Mucosa of rectum (tissue), 2 donors: ENCODE measurements around the gene FILIP1L.

ENCODE experiments used
- H3K27ac ChIP-seq, 2 donors: one replicate each; pipeline ENCODE4 v1.7.0; 2013; ENCODE audit warnings: inconsistent platforms in 2 of 2, low read depth in 2 of 2, low read length in 2 of 2
- H3K27me3 ChIP-seq, 2 donors: one replicate each; pipeline ENCODE4 v1.7.0; 2013; ENCODE audit warnings: low read length in 2 of 2; ENCODE audit not compliant: control insufficient read depth in 2 of 2, insufficient read depth in 2 of 2
- H3K36me3 ChIP-seq, 2 donors: one replicate each; pipeline ENCODE4 v1.7.0; 2013; ENCODE audit warnings: low read length in 2 of 2; ENCODE audit not compliant: control insufficient read depth in 2 of 2, insufficient read depth in 2 of 2
- H3K4me1 ChIP-seq, 2 donors: one replicate each; pipeline ENCODE4 v1.7.0; 2013; ENCODE audit warnings: low read length in 2 of 2, mild to moderate bottlenecking in 1 of 2; ENCODE audit not compliant: control insufficient read depth in 2 of 2, insufficient read depth in 2 of 2
- H3K4me3 ChIP-seq, 2 donors: one replicate each; pipeline ENCODE4 v1.7.0; 2013; ENCODE audit warnings: low read length in 2 of 2
- H3K9ac ChIP-seq, 2 donors: one replicate each; pipeline ENCODE4 v1.7.0; 2013; ENCODE audit warnings: low read length in 2 of 2, low read depth in 1 of 2, mild to moderate bottlenecking in 1 of 2
- H3K9me3 ChIP-seq, 2 donors: one replicate each; pipeline ENCODE4 v1.7.0; 2013; ENCODE audit warnings: low read length in 2 of 2; ENCODE audit not compliant: control insufficient read depth in 2 of 2
- donor health status: healthy.
- donor health status: Normal muscosa, but diverticular disease.

FILIP1L gene

DNA sequence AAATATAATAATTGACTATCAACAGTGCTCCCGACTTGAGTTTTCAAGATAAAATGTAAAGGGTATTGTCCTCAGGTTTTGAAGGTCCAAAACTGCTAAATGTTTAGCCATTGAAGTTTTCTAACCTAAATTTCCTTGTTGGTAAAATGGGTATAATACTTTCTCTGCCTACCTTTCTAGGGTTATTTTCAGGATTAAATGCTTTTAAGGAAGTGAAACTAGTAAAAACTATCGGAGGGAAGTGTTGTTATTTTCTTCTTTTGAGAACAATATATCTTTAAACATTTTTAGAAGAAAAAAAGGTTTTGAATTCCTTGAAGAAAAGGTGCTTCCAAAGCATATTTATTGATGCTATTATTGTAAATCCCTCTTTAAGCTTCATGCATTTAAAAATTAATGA, 67.3 kb downstream of the FILIP1L start:
- no peaks in the 10 kb centered on the region for H3K9me3 ChIP-seq
- no peak overlapping the region for H3K4me3 ChIP-seq
- no peaks in the 10 kb centered on the region for H3K36me3 ChIP-seq
- no peak overlapping the region for H3K9ac ChIP-seq
- peak overlapping the region in 1 of 2 donors; percentile 62 for H3K27ac ChIP-seq
- no peaks in the 10 kb centered on the region for H3K27me3 ChIP-seq
- H3K4me1 ChIP-seq: peaks cover 17 to 28% of the 10 kb centered on the region in 2 donors

DNA sequence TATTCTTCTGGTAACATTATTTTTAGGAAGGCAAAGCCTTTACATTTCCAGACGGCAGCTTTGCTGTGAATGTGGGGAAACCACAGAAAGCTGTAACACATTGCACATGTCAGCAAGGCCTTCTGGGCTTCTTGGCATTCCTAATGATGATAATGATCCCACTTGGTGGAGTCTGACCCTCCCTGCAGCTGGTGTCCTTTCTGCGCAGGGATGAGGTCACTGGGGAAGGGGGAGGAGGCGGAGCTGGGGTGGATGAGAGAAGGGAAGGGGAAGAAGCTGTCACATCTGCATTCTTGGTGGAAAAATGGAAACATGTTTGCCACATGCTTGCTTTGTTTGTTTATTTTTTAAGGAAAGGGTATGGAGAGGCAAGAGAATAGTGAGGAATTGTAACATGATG, 68.6 kb downstream of the FILIP1L start:
- H3K4me3 ChIP-seq: no peak overlapping the region
- no peaks in the 10 kb centered on the region for H3K27me3 ChIP-seq
- H3K27ac ChIP-seq: peak overlapping the region; percentile 46 to 56
- H3K9ac ChIP-seq: no peak overlapping the region
- no peaks in the 10 kb centered on the region for H3K9me3 ChIP-seq
- no peaks in the 10 kb centered on the region for H3K36me3 ChIP-seq
- H3K4me1 ChIP-seq: peaks cover 22 to 40% of the 10 kb centered on the region in 2 donors

DNA sequence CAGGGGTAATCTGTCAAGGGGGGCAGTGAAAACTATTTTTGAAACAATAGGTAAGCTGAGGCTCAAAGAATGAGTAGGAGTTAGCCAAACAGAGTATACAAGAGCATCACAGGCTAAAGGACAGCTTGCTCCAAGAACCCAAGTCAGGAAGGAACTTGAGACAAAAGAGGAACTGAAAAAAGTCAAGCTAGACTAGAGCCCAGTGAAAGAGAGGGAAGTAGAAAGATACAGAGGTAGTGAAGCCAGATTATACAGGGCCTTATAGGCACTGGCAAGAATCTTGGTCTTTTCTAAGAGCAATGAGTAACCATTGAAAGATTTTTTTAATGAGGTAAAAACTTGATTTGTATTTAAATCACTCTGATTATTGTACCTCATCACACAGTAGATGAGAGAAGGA, 69.9 kb downstream of the FILIP1L start:
- Histone ChIP-seq H3K4me3 (no peak overlapping the region), H3K27me3 (no peaks in the 10 kb centered on the region), H3K9me3 (no peaks in the 10 kb centered on the region), H3K27ac (no peak overlapping the region), H3K36me3 (no peaks in the 10 kb centered on the region), H3K9ac (no peak overlapping the region), H3K4me1 (peaks cover 22 to 45% of the 10 kb centered on the region in 2 donors)

DNA sequence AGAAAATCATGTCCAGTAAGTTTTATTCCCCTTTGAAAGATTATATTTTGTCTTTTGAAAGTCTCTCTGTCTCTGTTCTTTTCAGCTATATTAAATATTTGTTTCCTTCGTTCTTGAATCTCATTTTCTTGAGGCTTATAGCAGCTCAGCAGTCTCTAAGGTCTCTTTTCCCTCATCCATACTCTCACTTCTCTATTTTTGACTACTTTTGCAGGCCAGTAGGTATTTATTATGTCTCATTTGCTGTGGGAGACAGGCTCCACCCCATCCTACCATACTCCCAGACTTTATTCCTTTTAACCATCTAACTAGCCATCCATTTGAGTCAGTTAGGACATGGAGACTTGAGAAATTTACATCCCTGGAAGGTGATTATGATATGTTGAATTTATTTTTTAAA, 71.0 kb downstream of the FILIP1L start:
- Histone ChIP-seq H3K9ac (no peak overlapping the region), H3K4me3 (no peak overlapping the region), H3K9me3 (no peaks in the 10 kb centered on the region), H3K4me1 (peaks cover 20 to 44% of the 10 kb centered on the region in 2 donors), H3K27ac (peak overlapping the region; percentile 73 to 82), H3K36me3 (no peaks in the 10 kb centered on the region), H3K27me3 (no peaks in the 10 kb centered on the region)

DNA sequence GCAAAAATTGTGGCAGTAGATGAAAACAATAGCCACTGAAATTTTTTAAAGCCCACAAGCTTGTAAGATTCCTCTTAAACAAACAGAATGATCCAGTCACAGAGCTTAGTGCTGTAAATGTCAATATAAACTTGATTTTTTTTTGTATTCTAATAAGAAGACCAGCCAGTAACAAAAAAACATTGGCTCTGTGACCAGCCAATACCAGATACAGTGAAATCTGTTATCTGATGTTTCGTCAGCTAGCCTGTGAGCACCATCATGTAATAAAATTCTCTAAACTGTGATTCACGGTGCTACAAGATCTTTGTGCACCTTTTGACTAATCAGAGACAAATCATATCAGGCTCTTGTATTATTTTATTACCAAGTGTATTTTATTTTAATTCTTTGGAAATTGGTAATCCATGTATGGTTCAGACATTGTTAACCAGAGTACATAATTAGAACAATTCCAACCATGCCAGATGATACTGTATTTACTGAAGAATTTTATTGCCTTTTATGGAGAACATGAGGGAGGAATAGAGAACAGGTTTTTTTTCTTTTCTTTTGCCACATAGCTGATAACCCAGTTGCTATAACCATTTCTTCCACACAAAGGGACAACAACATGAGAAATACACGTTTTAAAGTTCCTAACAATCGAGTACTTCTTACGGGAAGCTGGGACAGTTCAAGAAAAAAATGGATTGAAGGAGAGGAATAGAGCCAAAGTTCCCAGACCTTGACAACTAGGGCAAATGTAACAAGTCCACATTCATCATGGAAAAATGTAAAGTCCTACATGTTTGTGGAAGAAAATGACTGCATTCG, 71.9 kb downstream of the FILIP1L start:
- peak overlapping the region in 1 of 2 donors; percentile 7 for H3K4me3 ChIP-seq

DNA sequence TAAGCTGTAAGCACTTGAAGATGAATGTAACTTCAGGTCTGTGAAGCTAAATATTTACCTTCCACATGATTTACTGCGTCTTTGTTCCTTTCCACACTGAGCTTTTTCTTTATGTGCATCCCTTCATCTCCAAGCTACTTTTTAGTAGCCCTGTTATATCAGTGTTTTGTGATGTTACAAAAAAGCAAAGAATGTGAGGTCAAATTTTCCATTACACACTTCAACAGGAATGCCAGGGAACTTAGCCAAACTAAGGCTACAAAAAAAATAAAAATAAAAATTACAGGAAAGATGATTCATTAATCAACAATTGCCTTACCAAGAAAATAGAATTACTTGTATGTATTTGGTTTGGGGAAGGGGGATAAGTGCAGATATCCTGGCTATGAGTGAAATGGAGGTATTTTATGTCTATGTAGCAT, 73.0 kb downstream of the FILIP1L start:
- Histone ChIP-seq H3K4me1 (peaks cover 11 to 29% of the 10 kb centered on the region in 2 donors), H3K27ac (peak overlapping the region; percentile 73 to 82), H3K9me3 (no peaks in the 10 kb centered on the region), H3K9ac (peak overlapping the region in 1 of 2 donors; percentile 29), H3K27me3 (no peaks in the 10 kb centered on the region), H3K36me3 (no peaks in the 10 kb centered on the region), H3K4me3 (no peak overlapping the region)

More for the DNA sequence above, 71.9 kb downstream of the FILIP1L start:
- peak overlapping the region; percentile 73 to 82 for H3K27ac ChIP-seq
- H3K9me3 ChIP-seq: no peaks in the 10 kb centered on the region
- H3K36me3 ChIP-seq: no peaks in the 10 kb centered on the region
- peaks cover 11 to 35% of the 10 kb centered on the region in 2 donors for H3K4me1 ChIP-seq
- H3K9ac ChIP-seq: no peak overlapping the region
- H3K27me3 ChIP-seq: no peaks in the 10 kb centered on the region

DNA sequence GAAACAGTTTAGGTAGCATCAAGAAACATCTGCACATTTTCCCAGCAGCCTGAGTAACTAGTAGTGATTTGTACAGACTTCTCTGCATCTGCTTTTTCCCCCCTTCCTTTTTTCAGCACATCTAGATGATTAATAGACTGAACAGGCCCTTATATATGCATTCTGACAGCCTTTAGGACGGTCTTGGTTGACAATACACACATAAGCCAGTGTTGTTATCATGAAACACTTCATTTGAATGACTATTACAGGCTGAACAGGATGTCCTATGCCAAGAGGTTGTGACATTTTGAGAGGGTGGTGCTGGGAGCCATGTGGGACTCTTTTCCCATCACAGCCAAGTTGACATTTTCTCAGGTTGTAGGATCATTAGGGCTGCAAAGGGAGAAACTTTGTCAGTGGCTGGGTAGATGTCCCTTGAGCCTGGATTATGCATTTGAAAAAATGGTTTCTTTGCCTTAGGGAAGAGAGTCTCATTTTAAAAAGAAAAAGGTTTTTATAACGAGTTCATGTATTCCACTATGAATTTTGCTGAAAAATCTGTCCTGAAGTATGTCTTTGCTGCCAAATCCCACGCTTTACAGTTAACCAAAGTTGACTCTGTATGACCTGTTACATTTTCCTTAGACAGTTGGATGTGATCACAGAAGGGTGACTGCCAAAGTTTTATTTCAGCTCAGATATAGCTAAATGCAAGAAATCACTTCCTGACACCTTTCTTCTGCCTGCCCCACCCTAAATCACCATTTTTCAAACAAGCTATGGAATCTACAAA, 73.7 kb downstream of the FILIP1L start:
- H3K27me3 ChIP-seq: no peaks in the 10 kb centered on the region
- H3K4me1 ChIP-seq: peaks cover 11 to 27% of the 10 kb centered on the region in 2 donors
- peak overlapping the region; percentile 66 to 82 for H3K27ac ChIP-seq
- no peaks in the 10 kb centered on the region for H3K9me3 ChIP-seq
- H3K4me3 ChIP-seq: no peak overlapping the region
- H3K9ac ChIP-seq: no peak overlapping the region
- no peaks in the 10 kb centered on the region for H3K36me3 ChIP-seq

DNA sequence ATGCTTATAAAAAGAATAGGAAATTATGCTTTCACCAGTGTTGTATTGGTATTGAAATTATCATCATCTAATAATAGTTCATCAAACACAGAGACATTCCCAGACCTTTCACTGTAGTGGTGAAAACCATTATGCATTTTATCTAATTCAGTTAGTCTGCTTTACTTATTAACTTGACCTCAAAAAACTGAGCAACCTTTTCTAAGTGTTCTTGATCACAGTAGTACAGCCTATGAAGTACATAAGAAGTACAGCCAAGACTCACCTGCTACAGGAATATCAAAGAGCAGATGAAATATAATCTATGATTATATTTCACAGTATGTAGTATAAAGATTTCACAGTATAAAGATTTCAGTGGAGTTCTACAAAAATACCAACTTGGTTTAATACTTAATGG, 75.2 kb downstream of the FILIP1L start:
- no peaks in the 10 kb centered on the region for H3K36me3 ChIP-seq
- H3K9ac ChIP-seq: no peak overlapping the region
- no peak overlapping the region for H3K4me3 ChIP-seq
- H3K9me3 ChIP-seq: no peaks in the 10 kb centered on the region
- H3K27me3 ChIP-seq: no peaks in the 10 kb centered on the region
- no peak overlapping the region for H3K27ac ChIP-seq
- H3K4me1 ChIP-seq: peaks cover 11 to 26% of the 10 kb centered on the region in 2 donors

DNA sequence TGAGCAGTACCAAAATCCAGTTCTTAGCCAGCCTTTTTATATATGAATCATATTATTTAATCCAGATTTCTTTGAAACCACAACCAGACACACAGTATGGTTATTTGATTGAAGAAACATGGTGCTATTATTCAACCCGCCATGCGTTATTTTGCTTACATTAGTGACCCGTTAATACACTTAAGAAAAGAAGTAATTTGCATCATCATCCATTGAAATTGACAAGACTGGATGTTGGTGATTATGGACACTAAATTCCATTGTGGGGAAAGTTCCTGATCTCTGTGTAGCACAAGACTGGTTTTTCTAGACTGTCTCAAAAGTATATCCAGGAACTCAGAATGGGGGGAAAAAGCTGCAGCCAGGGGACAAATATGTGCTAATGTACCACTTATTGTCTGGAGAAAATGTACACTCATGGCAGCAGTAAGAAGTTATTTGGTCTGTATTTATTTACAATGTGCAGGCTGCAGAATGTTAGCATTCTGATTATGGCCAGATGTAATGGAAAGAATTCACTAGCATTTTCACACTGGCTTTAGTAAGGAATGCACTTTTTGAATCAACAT, 80.3 kb downstream of the FILIP1L start:
- Histone ChIP-seq H3K36me3 (no peaks in the 10 kb centered on the region), H3K9ac (no peak overlapping the region), H3K27ac (no peak overlapping the region), H3K4me3 (no peak overlapping the region), H3K4me1 (no peaks in the 10 kb centered on the region), H3K9me3 (no peaks in the 10 kb centered on the region), H3K27me3 (no peaks in the 10 kb centered on the region)

DNA sequence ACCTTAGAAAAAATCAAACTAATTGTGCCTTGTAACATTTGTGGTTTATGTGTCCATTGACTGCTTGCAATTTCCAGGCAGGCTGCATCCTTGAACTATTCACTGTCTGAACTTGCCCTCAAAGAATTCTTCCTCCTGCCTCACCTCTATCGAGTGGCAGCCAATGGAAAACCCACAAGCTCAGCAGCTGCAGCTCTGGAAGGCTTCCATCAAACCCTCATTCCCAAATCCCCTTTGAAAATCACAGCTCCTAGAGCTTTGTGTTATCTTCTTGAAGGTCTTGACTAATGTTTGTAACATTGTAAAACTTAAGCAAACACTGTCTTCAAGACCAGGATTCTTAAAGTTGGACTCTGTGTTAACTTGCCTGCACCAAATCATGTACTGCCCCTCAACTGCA, 81.1 kb downstream of the FILIP1L start:
- Histone ChIP-seq H3K9ac (no peak overlapping the region), H3K4me3 (no peak overlapping the region), H3K27ac (no peak overlapping the region), H3K4me1 (no peaks in the 10 kb centered on the region), H3K9me3 (no peaks in the 10 kb centered on the region), H3K27me3 (no peaks in the 10 kb centered on the region), H3K36me3 (no peaks in the 10 kb centered on the region)
